K562 (cell line): ENCODE measurements around the gene ADAMTS2. TPM values are rescaled to one million over a fixed set of nuclear protein-coding genes. Genes with fewer than 3 reads are reported as not detected.

ENCODE experiments used
- ATAC-seq: fragments of 200-7000 bp; cut with Tn5 transposase; 3 replicates; pipeline ENCODE4 v1.9.1; 2020; ENCODE audit warnings: moderate library complexity
- BruUV-seq: library from RNA; stranded (reverse); fragments of 400-500 nt; replicated peaks from 2 replicates; lab custom pipeline; 2021; lab: Mats Ljungman, UMichigan
- CTCF ChIA-PET: fragments of 300-600 bp; formaldehyde crosslinking; extraction: SDS; loops from one replicate; lab custom pipeline; 2021; ENCODE audit warnings: low intra/inter-chr PET ratio; lab: Yijun Ruan, JAX
- POLR2A ChIA-PET: fragments of 300-600, 350-650 bp; sonication (Branson Sonifier 250); formaldehyde crosslinking; extraction: SDS; loops from one replicate; lab custom pipeline; 2021; ENCODE audit warnings: antibody characterized with exemption, inconsistent platforms; lab: Yijun Ruan, JAX
- DNase-seq, 4 experiments: peaks; one replicate each; pipeline versions ENCODE4 v3.0.0 to v3.0.0-alpha.2; 2011 to 2018; ENCODE audit warnings: low spot score in 3 of 4, mixed read lengths in 3 of 4; ENCODE audit errors: extremely low read depth in 1 of 4
- FAIRE-seq: peaks from 2 replicates; lab custom pipeline; 2011; peaks lifted over from hg19 to GRCh38; lab: Jason Lieb, UNC
- H2AFZ ChIP-seq: 2 replicates; pipeline ENCODE4 v1.6.0; 2011; ENCODE audit warnings: low read depth, low read length, control low read depth, inconsistent platforms
- H3K27ac ChIP-seq: fragments of 200-600 bp; 3 replicates; pipeline ENCODE4 v1.8.0; 2011; ENCODE audit warnings: low read depth, mild to moderate bottlenecking, control low read depth, inconsistent platforms, low read length, moderate library complexity, mixed read lengths; ENCODE audit errors: extremely low read depth
- H3K27me3 ChIP-seq, 2 experiments: fragments of 300-600 bp in 1 of 2; 2 replicates in 1 of 2; 3 replicates in 1 of 2; pipeline versions ENCODE4 v1.6.0 to v1.8.0; 2011; ENCODE audit warnings: inconsistent platforms in 2 of 2, low read length in 2 of 2, mild to moderate bottlenecking in 1 of 2, mixed read lengths in 1 of 2, moderate library complexity in 1 of 2; ENCODE audit not compliant: control insufficient read depth in 2 of 2, insufficient read depth in 2 of 2
- H3K36me3 ChIP-seq: fragments of 300-600 bp; 3 replicates; pipeline ENCODE4 v1.8.0; 2011; ENCODE audit warnings: mild to moderate bottlenecking, low read length, inconsistent platforms; ENCODE audit not compliant: control insufficient read depth, insufficient read depth
- H3K4me1 ChIP-seq, 2 experiments: fragments of 200-600 bp in 1 of 2; replicated peaks in 1 of 2; 2 replicates in 1 of 2; 3 replicates in 1 of 2; pipeline versions ENCODE4 v1.5.1 to v1.8.0; 2011; ENCODE audit warnings: inconsistent platforms in 2 of 2, low read length in 2 of 2, mild to moderate bottlenecking in 1 of 2, mixed read lengths in 1 of 2, moderate library complexity in 1 of 2; ENCODE audit not compliant: control insufficient read depth in 2 of 2, insufficient read depth in 2 of 2
- H3K4me2 ChIP-seq: 2 replicates; pipeline ENCODE4 v1.6.1; 2011; ENCODE audit warnings: low read length, control low read depth, inconsistent platforms, mixed read lengths; ENCODE audit not compliant: insufficient read depth
- H3K4me3 ChIP-seq: fragments of 200-600 bp; sonication (generic), shearing (Covaris generic); 2 replicates; pipeline ENCODE4 v1.5.1; 2016; ENCODE audit warnings: control low read depth, inconsistent platforms
- H3K79me2 ChIP-seq: fragments of 200-600 bp; 3 replicates; pipeline ENCODE4 v1.8.0; 2011; ENCODE audit warnings: low read length, inconsistent platforms; ENCODE audit not compliant: control insufficient read depth, insufficient read depth
- H3K9ac ChIP-seq, 2 experiments: 2 replicates each; pipeline versions ENCODE4 v1.6.0 to v1.6.1; 2011; ENCODE audit warnings: low read depth in 2 of 2, low read length in 2 of 2, control low read depth in 1 of 2, inconsistent platforms in 1 of 2, mild to moderate bottlenecking in 1 of 2, mixed read lengths in 1 of 2; ENCODE audit not compliant: insufficient read depth in 1 of 2
- H3K9me1 ChIP-seq: one replicate; pipeline ENCODE4 v1.6.0; 2011; ENCODE audit warnings: inconsistent platforms, mild to moderate bottlenecking, low read length, moderate library complexity; ENCODE audit not compliant: control insufficient read depth, insufficient read depth
- H3K9me3 ChIP-seq: replicated peaks from 2 replicates; pipeline ENCODE4 v1.5.1; 2011; ENCODE audit warnings: low read depth, low read length, inconsistent platforms; ENCODE audit not compliant: control insufficient read depth, insufficient read depth
- H4K20me1 ChIP-seq: replicated peaks from 2 replicates; pipeline ENCODE4 v1.6.1; 2011; ENCODE audit warnings: low read length, inconsistent platforms, mixed read lengths; ENCODE audit not compliant: control insufficient read depth, insufficient read depth
- DACH1 ChIP-seq: fragments of 450-650 bp; IDR thresholded peaks from 2 replicates; pipeline ENCODE4 v1.6.1; 2018; ENCODE audit not compliant: partially characterized antibody
- DPF2 ChIP-seq: fragments of 450-650 bp; IDR thresholded peaks from 2 replicates; pipeline ENCODE4 v1.6.1; 2016
- KLF13 ChIP-seq: fragments of 450-650 bp; IDR thresholded peaks from 2 replicates; pipeline ENCODE4 v1.6.1; 2016; ENCODE audit warnings: missing genetic modification characterization, low read depth, mild to moderate bottlenecking, missing compliant biosample characterization, moderate library complexity, borderline replicate concordance
- SMARCE1 ChIP-seq: fragments of 450-650 bp; IDR thresholded peaks from 2 replicates; pipeline ENCODE4 v1.7.1; 2016; ENCODE audit warnings: mild to moderate bottlenecking
- ZC3H11A ChIP-seq: IDR thresholded peaks from 2 replicates; pipeline ENCODE4 v1.6.1; 2012; ENCODE audit warnings: low read depth, low read length, improper control_type of control experiment
- ZNF589 ChIP-seq: fragments of 200-800 bp; sonication (Bioruptor generic); IDR thresholded peaks from 2 replicates; pipeline ENCODE4 v1.6.1; 2016; ENCODE audit warnings: low read depth, missing genetic modification characterization, missing compliant biosample characterization
- WGBS: fragments of 100-300 bp; shearing (Covaris generic); methylation state at CpG from one replicate; pipeline ENCODE4 v1.1.6; 2016; ENCODE audit warnings: low coverage, mixed read lengths; ENCODE audit not compliant: insufficient coverage; ENCODE audit errors: missing lambda C conversion rate; 5-methylcytosine and 5-hydroxymethylcytosine counted together
- in situ Hi-C: fragments of 300-500 bp; cut with MboI; formaldehyde crosslinking; loops from 4 replicates; pipeline ENCODE4 v1.15.0; 2018; ENCODE audit warnings: inconsistent platforms, mixed read lengths
- intact Hi-C: fragments of 100-400 bp; cut with micrococcal nuclease; formaldehyde crosslinking; loops from 2 replicates; pipeline ENCODE4 v1.14.2; 2022
- polyA plus RNA-seq, 8 experiments: library from polyadenylated mRNA; depleted of rRNA in 4 of 8; stranded (reverse) in 5 of 8; unstranded in 3 of 8; fragments of >200 nt; fragmentation: Nextera tagmentation in 2 of 8; fragmentation: Illumina TruSeq in 1 of 8; extraction: Ambion mirVana in 2 of 8; extraction: Trizol in 1 of 8; gene quantifications; 2 replicates each; pipeline versions ENCODE4 v1.2.1 to v1.2.3, GENCODE V29; 2011 to 2014; ENCODE audit warnings: inconsistent platforms in 1 of 8, missing spikeins in 1 of 8
- total RNA-seq, 7 experiments: library from RNA; depleted of rRNA in 6 of 7; stranded (reverse); fragments of >200 nt in 6 of 7; fragmentation: Illumina TruSeq in 2 of 7; extraction: Trizol in 2 of 7; gene quantifications; 2 replicates each; pipeline versions ENCODE4 v1.2.1 to v1.2.3, GENCODE V29; 2011 to 2021; ENCODE audit warnings: low replicate concordance in 1 of 7
- TF ChIP-seq, protein P1 (sequence below): fragments of 450-650 bp; formaldehyde crosslinking; IDR thresholded peaks from 2 replicates; pipeline ENCODE4 v1.4.0; 2020; ENCODE audit warnings: mild to moderate bottlenecking, moderate library complexity
- TF ChIP-seq, protein P2 (sequence below): fragments of 450-650 bp; IDR thresholded peaks from 2 replicates; pipeline ENCODE4 v1.6.1; 2016; ENCODE audit warnings: low read depth

The ADAMTS2 gene
- total and polyA plus RNA-seq, 9 of the 15 experiments (the other 6 are each of a cell fraction or from before 2014, with no cell fraction given), result not detected

DNA sequence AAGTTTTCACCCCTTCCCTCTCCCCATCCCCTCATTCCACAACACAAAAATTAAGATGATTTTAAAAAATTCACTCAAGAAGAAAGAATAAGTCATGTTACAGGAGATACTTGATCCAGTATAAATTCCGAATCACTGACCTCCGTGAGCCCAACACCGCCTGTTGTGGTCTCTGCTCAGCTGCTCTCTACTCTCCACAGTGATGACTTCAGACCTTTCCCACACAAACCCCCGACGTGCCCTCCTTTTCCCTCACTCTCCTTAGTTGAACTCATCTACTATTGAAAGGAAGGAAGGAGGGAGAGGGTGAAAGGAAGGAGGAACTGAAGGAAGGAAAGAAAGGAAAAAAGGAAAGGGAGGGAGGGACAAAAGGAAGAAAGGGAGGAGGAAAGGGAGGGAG, 230.0 kb downstream of the ADAMTS2 start:
- CTCF ChIA-PET, result no interaction called here
- DNase-seq (no peak), ATAC-seq (no peak), FAIRE-seq (no peak)
- no peaks in the 10 kb centered on the region for H3K4me1 ChIP-seq
- H3K9me1 ChIP-seq, result no peaks in the 10 kb centered on the region
- TF ChIP-seq SMARCE1 (no peak), ZNF589 (no peak), ZC3H11A (no peak), DPF2 (no peak), DACH1 (no peak), KLF13 (no peak)
- TF ChIP-seq, protein P1, sequence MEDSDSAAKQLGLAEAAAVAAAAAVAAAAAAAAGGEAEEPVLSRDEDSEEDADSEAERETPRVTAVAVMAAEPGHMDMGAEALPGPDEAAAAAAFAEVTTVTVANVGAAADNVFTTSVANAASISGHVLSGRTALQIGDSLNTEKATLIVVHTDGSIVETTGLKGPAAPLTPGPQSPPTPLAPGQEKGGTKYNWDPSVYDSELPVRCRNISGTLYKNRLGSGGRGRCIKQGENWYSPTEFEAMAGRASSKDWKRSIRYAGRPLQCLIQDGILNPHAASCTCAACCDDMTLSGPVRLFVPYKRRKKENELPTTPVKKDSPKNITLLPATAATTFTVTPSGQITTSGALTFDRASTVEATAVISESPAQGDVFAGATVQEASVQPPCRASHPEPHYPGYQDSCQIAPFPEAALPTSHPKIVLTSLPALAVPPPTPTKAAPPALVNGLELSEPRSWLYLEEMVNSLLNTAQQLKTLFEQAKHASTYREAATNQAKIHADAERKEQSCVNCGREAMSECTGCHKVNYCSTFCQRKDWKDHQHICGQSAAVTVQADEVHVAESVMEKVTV (CRISPR knock-in tag), result no peak
- TF ChIP-seq, protein P2, sequence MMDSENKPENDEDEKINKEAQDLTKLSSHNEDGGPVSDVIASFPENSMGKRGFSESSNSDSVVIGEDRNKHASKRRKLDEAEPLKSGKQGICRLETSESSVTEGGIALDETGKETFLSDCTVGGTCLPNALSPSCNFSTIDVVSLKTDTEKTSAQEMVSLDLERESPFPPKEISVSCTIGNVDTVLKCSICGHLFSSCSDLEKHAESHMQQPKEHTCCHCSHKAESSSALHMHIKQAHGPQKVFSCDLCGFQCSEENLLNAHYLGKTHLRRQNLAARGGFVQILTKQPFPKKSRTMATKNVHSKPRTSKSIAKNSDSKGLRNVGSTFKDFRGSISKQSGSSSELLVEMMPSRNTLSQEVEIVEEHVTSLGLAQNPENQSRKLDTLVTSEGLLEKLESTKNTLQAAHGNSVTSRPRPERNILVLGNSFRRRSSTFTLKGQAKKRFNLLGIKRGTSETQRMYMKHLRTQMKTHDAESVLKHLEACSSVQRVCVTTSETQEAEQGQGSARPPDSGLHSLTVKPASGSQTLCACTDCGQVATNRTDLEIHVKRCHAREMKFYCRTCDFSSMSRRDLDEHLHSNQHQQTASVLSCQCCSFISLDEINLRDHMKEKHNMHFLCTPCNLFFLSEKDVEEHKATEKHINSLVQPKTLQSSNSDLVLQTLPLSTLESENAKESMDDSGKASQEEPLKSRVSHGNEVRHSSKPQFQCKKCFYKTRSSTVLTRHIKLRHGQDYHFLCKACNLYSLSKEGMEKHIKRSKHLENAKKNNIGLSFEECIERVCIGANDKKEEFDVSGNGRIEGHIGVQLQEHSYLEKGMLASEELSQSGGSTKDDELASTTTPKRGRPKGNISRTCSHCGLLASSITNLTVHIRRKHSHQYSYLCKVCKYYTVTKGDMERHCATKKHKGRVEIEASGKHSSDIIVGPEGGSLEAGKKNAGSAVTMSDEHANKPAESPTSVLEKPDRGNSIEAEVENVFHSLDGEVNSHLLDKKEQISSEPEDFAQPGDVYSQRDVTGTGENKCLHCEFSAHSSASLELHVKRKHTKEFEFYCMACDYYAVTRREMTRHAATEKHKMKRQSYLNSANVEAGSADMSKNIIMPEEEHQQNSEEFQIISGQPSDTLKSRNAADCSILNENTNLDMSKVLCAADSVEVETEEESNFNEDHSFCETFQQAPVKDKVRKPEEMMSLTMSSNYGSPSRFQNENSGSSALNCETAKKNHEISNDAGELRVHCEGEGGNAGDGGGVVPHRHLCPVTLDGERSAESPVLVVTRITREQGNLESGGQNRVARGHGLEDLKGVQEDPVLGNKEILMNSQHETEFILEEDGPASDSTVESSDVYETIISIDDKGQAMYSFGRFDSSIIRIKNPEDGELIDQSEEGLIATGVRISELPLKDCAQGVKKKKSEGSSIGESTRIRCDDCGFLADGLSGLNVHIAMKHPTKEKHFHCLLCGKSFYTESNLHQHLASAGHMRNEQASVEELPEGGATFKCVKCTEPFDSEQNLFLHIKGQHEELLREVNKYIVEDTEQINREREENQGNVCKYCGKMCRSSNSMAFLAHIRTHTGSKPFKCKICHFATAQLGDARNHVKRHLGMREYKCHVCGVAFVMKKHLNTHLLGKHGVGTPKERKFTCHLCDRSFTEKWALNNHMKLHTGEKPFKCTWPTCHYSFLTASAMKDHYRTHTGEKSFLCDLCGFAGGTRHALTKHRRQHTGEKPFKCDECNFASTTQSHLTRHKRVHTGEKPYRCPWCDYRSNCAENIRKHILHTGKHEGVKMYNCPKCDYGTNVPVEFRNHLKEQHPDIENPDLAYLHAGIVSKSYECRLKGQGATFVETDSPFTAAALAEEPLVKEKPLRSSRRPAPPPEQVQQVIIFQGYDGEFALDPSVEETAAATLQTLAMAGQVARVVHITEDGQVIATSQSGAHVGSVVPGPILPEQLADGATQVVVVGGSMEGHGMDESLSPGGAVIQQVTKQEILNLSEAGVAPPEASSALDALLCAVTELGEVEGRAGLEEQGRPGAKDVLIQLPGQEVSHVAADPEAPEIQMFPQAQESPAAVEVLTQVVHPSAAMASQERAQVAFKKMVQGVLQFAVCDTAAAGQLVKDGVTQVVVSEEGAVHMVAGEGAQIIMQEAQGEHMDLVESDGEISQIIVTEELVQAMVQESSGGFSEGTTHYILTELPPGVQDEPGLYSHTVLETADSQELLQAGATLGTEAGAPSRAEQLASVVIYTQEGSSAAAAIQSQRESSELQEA, result no peak
- H3K36me3 ChIP-seq, result no peaks in the 10 kb centered on the region
- no peak overlapping the region for H3K4me2 ChIP-seq
- peaks cover 0 to 21% of the 10 kb centered on the region in 2 experiments; a peak in 2 of 5 replicates for H3K27me3 ChIP-seq
- no peak overlapping the region for H3K9ac ChIP-seq
- POLR2A ChIA-PET, result no interaction called here
- BruUV-seq, result no TSS peak
- H3K27ac ChIP-seq, result no peak overlapping the region
- intact Hi-C loops (no loop called here), in situ Hi-C loops (no loop called here)
- no peaks in the 10 kb centered on the region for H4K20me1 ChIP-seq
- no peaks in the 10 kb centered on the region for H3K79me2 ChIP-seq
- no peak overlapping the region for H3K4me3 ChIP-seq
- 0% methylated on average over 3 of the region's 5 CpGs for WGBS
- H2AFZ ChIP-seq, result no peak overlapping the region
- no peaks in the 10 kb centered on the region for H3K9me3 ChIP-seq
